T47D (cell line): ENCODE measurements around the gene PLA2G4C.
A peak's percentile ranks its signal among the peaks of the same experiment; 100 is the strongest.

Experiments
- DNase-seq, 2 experiments: peaks; one replicate each; pipeline versions ENCODE4 v3.0.0 to v3.0.0-alpha.2; 2011 to 2012; ENCODE audit warnings: low read depth in 1 of 2, low spot score in 1 of 2
- JUND ChIP-seq: IDR thresholded peaks from 2 replicates; pipeline ENCODE4 v1.6.1; 2012; ENCODE audit warnings: low read depth
- in situ Hi-C: cut with HindIII; loops from 2 replicates; pipeline ENCODE4 v1.10.0; 2016; ENCODE audit warnings: low sequenced_read_pairs, low pct_unique_long_range_greater_than_20kb

The PLA2G4C gene

GRCh38 chr19:48061401-48062344 lies 48.9 kb downstream of the PLA2G4C start:
- TF ChIP-seq JUND: no peak
- in situ Hi-C loops: no loop called here
- peak; percentile 12 to 89 for DNase-seq

- in situ Hi-C loops: no loop called here
- no peak for DNase-seq
- TF ChIP-seq JUND: no peak
Observed at GRCh38 chr19:48060381-48060780, 50.2 kb downstream of the PLA2G4C start.

GRCh38 chr19:48059331-48059730 lies 51.3 kb downstream of the PLA2G4C start:
- in situ Hi-C loops: no loop called here
- TF ChIP-seq JUND: no peak
- no peak for DNase-seq

- TF ChIP-seq JUND: no peak
- in situ Hi-C loops: no loop called here
- DNase-seq: no peak
Observed at GRCh38 chr19:48053856-48054255, 56.8 kb downstream of the PLA2G4C start.

- no peak for TF ChIP-seq JUND
- no peak for DNase-seq
- in situ Hi-C loops: no loop called here
Observed at GRCh38 chr19:48053076-48053475, 57.5 kb downstream of the PLA2G4C start.

GRCh38 chr19:48051335-48052033 lies 59.1 kb downstream of the PLA2G4C start:
- no peak for TF ChIP-seq JUND
- in situ Hi-C loops: no loop called here
- no peak for DNase-seq

GRCh38 chr19:48044561-48044960 lies 66.1 kb downstream of the PLA2G4C start:
- DNase-seq: no peak
- no peak for TF ChIP-seq JUND
- in situ Hi-C loops: no loop called here

GRCh38 chr19:48043675-48044258 lies 66.8 kb downstream of the PLA2G4C start, which contains the start of gene CABP5:
CABP5 (minus strand) TSS chr19:48044079; CDS start chr19:48043922, 157 bp downstream.
- DNase-seq: no peak
- TF ChIP-seq JUND: no peak
- in situ Hi-C loops: no loop called here

- in situ Hi-C loops: no loop called here
Observed at GRCh38 chr19:48041877-48042580, 68.6 kb downstream of the PLA2G4C start.

GRCh38 chr19:48036765-48037164 lies 73.9 kb downstream of the PLA2G4C start:
- no peak for TF ChIP-seq JUND
- no peak for DNase-seq
- in situ Hi-C loops: no loop called here

More at GRCh38 chr19:48041877-48042580, 68.6 kb downstream of the PLA2G4C start:
- DNase-seq: no peak
- TF ChIP-seq JUND: no peak

- in situ Hi-C loops: no loop called here
- DNase-seq: no peak
- no peak for TF ChIP-seq JUND
Observed at GRCh38 chr19:48033604-48034003, 77.0 kb downstream of the PLA2G4C start.

GRCh38 chr19:48030073-48030472 lies 80.5 kb downstream of the PLA2G4C start:
- TF ChIP-seq JUND: no peak
- in situ Hi-C loops: no loop called here
- no peak for DNase-seq
